ENCODE data around the gene KLK13.

The KLK13 gene

GRCh38 chr19:51097796-51098195 lies 32.9 kb upstream of the KLK13 start:
- ATAC-seq, result no peak
- no peak for TF ChIP-seq ZNF8 (CRISPR knock-in tag; IDR thresholded peaks at IDR 0.05)
- TF ChIP-seq PPARA (CRISPR knock-in tag; IDR thresholded peaks at IDR 0.05; ENCODE audit: borderline replicate concordance), result no peak
- TF ChIP-seq GLIS3 (CRISPR knock-in tag; IDR thresholded peaks at IDR 0.05), result no peak
- TF ChIP-seq, protein P1, sequence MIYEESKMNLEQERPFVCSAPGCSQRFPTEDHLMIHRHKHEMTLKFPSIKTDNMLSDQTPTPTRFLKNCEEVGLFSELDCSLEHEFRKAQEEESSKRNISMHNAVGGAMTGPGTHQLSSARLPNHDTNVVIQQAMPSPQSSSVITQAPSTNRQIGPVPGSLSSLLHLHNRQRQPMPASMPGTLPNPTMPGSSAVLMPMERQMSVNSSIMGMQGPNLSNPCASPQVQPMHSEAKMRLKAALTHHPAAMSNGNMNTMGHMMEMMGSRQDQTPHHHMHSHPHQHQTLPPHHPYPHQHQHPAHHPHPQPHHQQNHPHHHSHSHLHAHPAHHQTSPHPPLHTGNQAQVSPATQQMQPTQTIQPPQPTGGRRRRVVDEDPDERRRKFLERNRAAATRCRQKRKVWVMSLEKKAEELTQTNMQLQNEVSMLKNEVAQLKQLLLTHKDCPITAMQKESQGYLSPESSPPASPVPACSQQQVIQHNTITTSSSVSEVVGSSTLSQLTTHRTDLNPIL (CRISPR knock-in tag; IDR thresholded peaks at IDR 0.05; ENCODE audit: low read depth), result no peak
- no peak for TF ChIP-seq TOX (CRISPR knock-in tag; IDR thresholded peaks at IDR 0.05; ENCODE audit: borderline replicate concordance)
- TF ChIP-seq ZFP30 (CRISPR knock-in tag; IDR thresholded peaks at IDR 0.05), result no peak
- no peak for TF ChIP-seq TCF4 (CRISPR knock-in tag; IDR thresholded peaks at IDR 0.05; ENCODE audit: borderline replicate concordance)
- TF ChIP-seq ZFP3 (CRISPR knock-in tag; IDR thresholded peaks at IDR 0.05), result no peak
- no peak for TF ChIP-seq ESRRG (CRISPR knock-in tag; IDR thresholded peaks at IDR 0.05)
- TF ChIP-seq ZC3H10 (CRISPR knock-in tag; IDR thresholded peaks at IDR 0.05), result no peak
- TF ChIP-seq, protein P2, sequence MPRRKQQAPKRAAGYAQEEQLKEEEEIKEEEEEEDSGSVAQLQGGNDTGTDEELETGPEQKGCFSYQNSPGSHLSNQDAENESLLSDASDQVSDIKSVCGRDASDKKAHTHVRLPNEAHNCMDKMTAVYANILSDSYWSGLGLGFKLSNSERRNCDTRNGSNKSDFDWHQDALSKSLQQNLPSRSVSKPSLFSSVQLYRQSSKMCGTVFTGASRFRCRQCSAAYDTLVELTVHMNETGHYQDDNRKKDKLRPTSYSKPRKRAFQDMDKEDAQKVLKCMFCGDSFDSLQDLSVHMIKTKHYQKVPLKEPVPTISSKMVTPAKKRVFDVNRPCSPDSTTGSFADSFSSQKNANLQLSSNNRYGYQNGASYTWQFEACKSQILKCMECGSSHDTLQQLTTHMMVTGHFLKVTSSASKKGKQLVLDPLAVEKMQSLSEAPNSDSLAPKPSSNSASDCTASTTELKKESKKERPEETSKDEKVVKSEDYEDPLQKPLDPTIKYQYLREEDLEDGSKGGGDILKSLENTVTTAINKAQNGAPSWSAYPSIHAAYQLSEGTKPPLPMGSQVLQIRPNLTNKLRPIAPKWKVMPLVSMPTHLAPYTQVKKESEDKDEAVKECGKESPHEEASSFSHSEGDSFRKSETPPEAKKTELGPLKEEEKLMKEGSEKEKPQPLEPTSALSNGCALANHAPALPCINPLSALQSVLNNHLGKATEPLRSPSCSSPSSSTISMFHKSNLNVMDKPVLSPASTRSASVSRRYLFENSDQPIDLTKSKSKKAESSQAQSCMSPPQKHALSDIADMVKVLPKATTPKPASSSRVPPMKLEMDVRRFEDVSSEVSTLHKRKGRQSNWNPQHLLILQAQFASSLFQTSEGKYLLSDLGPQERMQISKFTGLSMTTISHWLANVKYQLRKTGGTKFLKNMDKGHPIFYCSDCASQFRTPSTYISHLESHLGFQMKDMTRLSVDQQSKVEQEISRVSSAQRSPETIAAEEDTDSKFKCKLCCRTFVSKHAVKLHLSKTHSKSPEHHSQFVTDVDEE (CRISPR knock-in tag; IDR thresholded peaks at IDR 0.05), result no peak
- TF ChIP-seq SNAI2 (CRISPR knock-in tag; IDR thresholded peaks at IDR 0.05), result no peak
- no peak for TF ChIP-seq CSDC2 (CRISPR knock-in tag; IDR thresholded peaks at IDR 0.05)
- TF ChIP-seq RARB (CRISPR knock-in tag; IDR thresholded peaks at IDR 0.05), result no peak
- TF ChIP-seq POU6F1 (CRISPR knock-in tag; IDR thresholded peaks at IDR 0.05; ENCODE audit: borderline replicate concordance, low read depth), result no peak
- no peak for TF ChIP-seq ZNF70 (CRISPR knock-in tag; IDR thresholded peaks at IDR 0.05)

DNA sequence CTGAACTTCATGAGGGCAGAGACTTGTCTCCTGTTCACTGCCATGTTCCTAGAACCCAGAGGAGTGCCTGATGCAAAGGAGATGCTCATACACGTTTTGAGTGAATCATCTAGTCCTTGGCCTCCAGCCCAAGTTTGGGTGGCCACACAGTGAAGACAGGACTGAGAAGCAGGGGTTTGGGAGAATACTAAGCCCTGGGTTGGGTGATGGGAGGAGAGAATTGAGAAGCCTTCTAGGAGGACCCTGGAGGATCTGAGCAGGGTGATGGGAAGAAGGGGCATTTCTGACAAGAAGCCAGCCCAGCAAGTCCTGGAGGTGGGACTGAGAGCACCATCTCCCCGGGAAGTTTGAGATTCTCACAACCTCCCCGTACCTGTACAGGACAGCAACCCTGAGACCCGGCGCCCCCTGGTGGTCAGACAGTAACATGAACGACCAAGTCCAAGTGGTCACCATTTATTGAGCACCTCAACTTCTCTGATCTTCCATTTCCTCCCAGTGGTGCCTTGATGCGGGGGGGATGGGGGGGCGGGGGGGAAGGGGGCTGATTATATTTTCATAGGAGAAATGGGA lies 32.4 kb upstream of the KLK13 start:
- TF ChIP-seq RARB (CRISPR knock-in tag; IDR thresholded peaks at IDR 0.05) (no peak), ARNTL (CRISPR knock-in tag; IDR thresholded peaks at IDR 0.05; ENCODE audit: borderline replicate concordance, low read depth) (no peak), BACH2 (CRISPR knock-in tag; IDR thresholded peaks at IDR 0.05; ENCODE audit: borderline replicate concordance) (no peak), ZNF565 (CRISPR knock-in tag; conservative IDR thresholded peaks at IDR 0.05; ENCODE audit: low read depth) (no peak), PATZ1 (CRISPR knock-in tag; IDR thresholded peaks at IDR 0.05; ENCODE audit: borderline replicate concordance) (no peak), TCF4 (CRISPR knock-in tag; IDR thresholded peaks at IDR 0.05; ENCODE audit: borderline replicate concordance) (no peak), ZFP30 (CRISPR knock-in tag; IDR thresholded peaks at IDR 0.05) (no peak), ZC3H10 (CRISPR knock-in tag; IDR thresholded peaks at IDR 0.05) (no peak), ZNF70 (CRISPR knock-in tag; IDR thresholded peaks at IDR 0.05) (no peak), TOX (CRISPR knock-in tag; IDR thresholded peaks at IDR 0.05; ENCODE audit: borderline replicate concordance) (no peak)
- TF ChIP-seq, protein P2 (CRISPR knock-in tag; IDR thresholded peaks at IDR 0.05), result no peak
- TF ChIP-seq, protein P3, sequence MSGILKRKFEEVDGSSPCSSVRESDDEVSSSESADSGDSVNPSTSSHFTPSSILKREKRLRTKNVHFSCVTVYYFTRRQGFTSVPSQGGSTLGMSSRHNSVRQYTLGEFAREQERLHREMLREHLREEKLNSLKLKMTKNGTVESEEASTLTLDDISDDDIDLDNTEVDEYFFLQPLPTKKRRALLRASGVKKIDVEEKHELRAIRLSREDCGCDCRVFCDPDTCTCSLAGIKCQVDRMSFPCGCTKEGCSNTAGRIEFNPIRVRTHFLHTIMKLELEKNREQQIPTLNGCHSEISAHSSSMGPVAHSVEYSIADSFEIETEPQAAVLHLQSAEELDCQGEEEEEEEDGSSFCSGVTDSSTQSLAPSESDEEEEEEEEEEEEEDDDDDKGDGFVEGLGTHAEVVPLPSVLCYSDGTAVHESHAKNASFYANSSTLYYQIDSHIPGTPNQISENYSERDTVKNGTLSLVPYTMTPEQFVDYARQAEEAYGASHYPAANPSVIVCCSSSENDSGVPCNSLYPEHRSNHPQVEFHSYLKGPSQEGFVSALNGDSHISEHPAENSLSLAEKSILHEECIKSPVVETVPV (CRISPR knock-in tag; IDR thresholded peaks at IDR 0.05), result no peak
- TF ChIP-seq, protein P1 (CRISPR knock-in tag; IDR thresholded peaks at IDR 0.05; ENCODE audit: low read depth), result no peak
- ATAC-seq, result peak; percentile 79

All from SK-N-SH treated with all-trans-retinoic acid at 6 μM for 48 hours (cell line).